ENCODE data around the gene MAPK11. TPM values are rescaled to one million over a fixed set of nuclear protein-coding genes. Genes with fewer than 3 reads are reported as not detected.
A peak's percentile ranks its signal among the peaks of the same experiment; 100 is the strongest.

MAPK11 gene
- total and polyA plus RNA-seq, 7 experiments from 2014 or later, result 0.13 to 22.9 (median 1.4) TPM

DNA sequence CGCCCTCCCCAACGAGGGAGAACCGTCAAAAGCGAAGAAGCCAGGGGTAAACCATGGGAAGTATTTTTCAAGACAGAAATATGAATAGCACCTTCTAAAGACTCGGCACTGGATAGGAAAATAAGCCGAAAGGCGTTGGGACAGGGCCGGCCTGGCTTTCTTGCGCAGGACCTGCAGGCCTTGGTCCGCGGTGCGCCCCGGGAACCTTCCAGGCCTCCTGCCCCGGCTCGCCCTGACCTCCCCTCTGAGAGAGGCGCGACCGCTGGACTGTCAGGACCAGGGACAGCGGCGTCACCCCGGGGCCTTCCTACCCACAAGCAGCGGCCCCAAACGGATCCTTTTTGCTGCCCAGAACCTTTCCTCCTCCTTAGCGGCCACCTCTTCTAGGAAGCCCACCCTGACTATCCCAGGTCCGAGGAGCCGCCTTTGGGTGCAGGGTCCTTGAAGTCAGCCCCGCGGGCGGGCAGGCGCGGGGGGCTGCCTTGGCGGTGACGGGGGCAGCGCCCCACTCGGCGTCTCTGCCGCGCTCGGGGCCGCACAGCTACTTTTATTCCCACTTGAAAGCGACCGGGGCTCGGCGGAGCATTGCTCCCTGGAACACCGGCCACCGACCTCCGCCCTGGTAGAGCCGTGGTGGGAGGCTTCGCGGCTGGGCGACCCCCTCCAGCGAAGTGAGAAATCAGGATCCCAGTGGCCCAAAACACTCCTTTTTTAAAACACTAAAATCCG lies 650 bp upstream of the MAPK11 start:
- Histone ChIP-seq H3K27ac (ENCODE audit: low read depth, low read length) (peak overlapping the region; percentile 23), H3K9me3 (ENCODE audit: control insufficient read depth in 2 of 3, low read length in 3 of 3) (no peaks in the 10 kb centered on the region), H3K27me3 (ENCODE audit: control insufficient read depth in 2 of 2, insufficient read depth in 2 of 2, low read length in 2 of 2) (no peaks in the 10 kb centered on the region), H3K4me3 (ENCODE audit: low read length) (peak overlapping the region; percentile 68), H3K4me1 (ENCODE audit: control insufficient read depth in 2 of 2, insufficient read depth in 2 of 2, low read length in 2 of 2) (peaks cover 3 to 18% of the 10 kb centered on the region in 2 donors), H3K36me3 (ENCODE audit: control insufficient read depth in 2 of 3, insufficient read depth in 3 of 3, low read length in 3 of 3) (no peaks in the 10 kb centered on the region)
- peak overlapping the region; percentile 56 to 82 (median 74) for H3K4me3 Mint-ChIP-seq
- intact Hi-C loops (cut with micrococcal nuclease), result loop anchor here (1.0 to 10.0 kb wide), 14 partner anchors 19 to 350 kb away; partner anchors contain the start of genes NCAPH2 (in 2 of the 2), CHKB (in 1 of the 2), DENND6B (in 1 of the 2) and HDAC10 (in 1 of the 2)
- peak; percentile 44 to 80 (median 67) for DNase-seq
- ChIA-PET CTCF (interaction anchor here (0.7 kb wide), 1 partner anchor 513 kb away, joined by 4 read pairs; no protein-coding TSS in a partner anchor), POLR2A (interaction anchor here (2.5 kb wide), 1 partner anchor 350 kb away, joined by 8 read pairs; no protein-coding TSS in a partner anchor)
- peak; percentile 72 for ATAC-seq
- H3K9me3 Mint-ChIP-seq, result no peaks in the 10 kb centered on the region
- peaks cover 0 to 16% (median 0%) of the 10 kb centered on the region in 5 donors for H3K27me3 Mint-ChIP-seq
- peak overlapping the region in 2 of 9 donors; percentile 33 to 48 for H3K27ac Mint-ChIP-seq
- peaks cover 5 to 20% (median 13%) of the 10 kb centered on the region in 7 donors for H3K4me1 Mint-ChIP-seq
- H3K36me3 Mint-ChIP-seq, result peaks cover 0 to 1% (median 0%) of the 10 kb centered on the region in 5 donors

DNA sequence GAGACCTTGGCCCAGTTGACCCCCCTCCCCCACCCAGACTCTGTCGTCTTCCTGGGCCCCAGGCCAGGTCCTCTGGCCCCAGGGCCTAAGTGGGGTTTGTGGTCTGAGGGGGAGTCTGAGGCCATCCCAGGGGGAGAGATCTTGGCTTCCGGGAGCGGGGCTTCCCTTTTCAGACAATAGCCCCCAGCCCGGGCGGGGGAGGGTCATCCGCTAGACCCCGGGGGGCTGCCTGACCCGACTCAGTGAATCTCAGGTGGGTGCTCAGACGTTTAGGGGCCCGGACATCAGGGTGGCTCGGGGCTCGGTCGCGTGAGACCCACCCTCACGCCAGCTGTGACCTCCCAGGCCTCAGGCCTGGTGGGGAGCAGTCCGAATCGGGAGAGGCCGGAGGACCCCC lies 609 bp downstream of the MAPK11 start:
- CTCF ChIA-PET, result interaction anchor here (0.6 to 1.1 kb wide), 2 partner anchors 13 to 404 kb away, joined by 3 read pairs; no protein-coding TSS in a partner anchor

DNA sequence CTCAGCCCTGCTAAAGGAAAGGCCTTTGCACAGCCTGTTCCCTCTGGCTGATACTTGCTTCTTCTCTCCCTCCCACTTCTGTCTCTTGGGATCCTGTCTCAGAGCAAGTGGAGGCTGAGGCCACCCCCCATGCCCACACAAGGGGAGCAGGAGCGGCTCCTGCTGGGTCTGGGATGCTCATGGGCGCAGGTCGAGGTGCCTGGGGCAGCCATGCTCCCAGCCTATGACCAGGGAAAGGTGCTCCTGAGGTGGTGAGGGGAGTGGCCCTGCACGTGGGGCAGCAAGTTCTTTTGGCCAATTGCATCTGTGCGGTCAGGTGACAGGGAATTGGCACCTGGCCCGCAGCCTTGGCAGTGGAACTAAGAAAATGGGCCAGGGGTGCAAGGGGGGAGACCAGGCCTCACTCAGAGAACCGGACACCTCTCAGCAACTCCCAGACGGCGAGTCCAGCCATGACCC lies 1.5 kb downstream of the MAPK11 start:
- ChIA-PET CTCF (interaction anchor here (1.1 kb wide), 1 partner anchor 13 kb away, joined by 3 read pairs; no protein-coding TSS in a partner anchor), POLR2A (no interaction called here)
- H3K9me3 Mint-ChIP-seq, result no peaks in the 10 kb centered on the region
- H3K27me3 Mint-ChIP-seq, result peaks cover 0 to 12% (median 5%) of the 10 kb centered on the region in 5 donors
- Histone ChIP-seq H3K27ac (ENCODE audit: low read depth, low read length) (no peak overlapping the region), H3K36me3 (ENCODE audit: control insufficient read depth in 2 of 3, insufficient read depth in 3 of 3, low read length in 3 of 3) (no peaks in the 10 kb centered on the region), H3K4me3 (ENCODE audit: low read length) (no peak overlapping the region), H3K9me3 (ENCODE audit: control insufficient read depth in 2 of 3, low read length in 3 of 3) (no peaks in the 10 kb centered on the region), H3K4me1 (ENCODE audit: control insufficient read depth in 2 of 2, insufficient read depth in 2 of 2, low read length in 2 of 2) (peaks cover 3 to 18% of the 10 kb centered on the region in 2 donors), H3K27me3 (ENCODE audit: control insufficient read depth in 2 of 2, insufficient read depth in 2 of 2, low read length in 2 of 2) (no peaks in the 10 kb centered on the region)
- no peak for DNase-seq
- H3K27ac Mint-ChIP-seq, result no peak overlapping the region
- no peak for ATAC-seq
- intact Hi-C loops (cut with micrococcal nuclease), result no loop called here
- H3K4me1 Mint-ChIP-seq, result peaks cover 0 to 17% (median 10%) of the 10 kb centered on the region in 7 donors
- peak overlapping the region in 7 of 10 donors; percentile 36 to 82 (median 59) for H3K4me3 Mint-ChIP-seq
- peaks cover 0 to 5% (median 0%) of the 10 kb centered on the region in 5 donors for H3K36me3 Mint-ChIP-seq

More for the DNA sequence above, 609 bp downstream of the MAPK11 start:
- Mint-ChIP-seq H3K36me3 (peaks cover 0 to 5% (median 0%) of the 10 kb centered on the region in 5 donors), H3K9me3 (no peaks in the 10 kb centered on the region), H3K4me1 (peaks cover 5 to 18% (median 13%) of the 10 kb centered on the region in 7 donors), H3K27me3 (peaks cover 0 to 16% (median 0%) of the 10 kb centered on the region in 5 donors), H3K27ac (peak overlapping the region in 1 of 9 donors; percentile 55), H3K4me3 (peak overlapping the region in 9 of 10 donors; percentile 17 to 82 (median 60))
- no peak overlapping the region for H3K27ac ChIP-seq (ENCODE audit: low read depth, low read length)
- ATAC-seq (no peak), DNase-seq (no peak)
- no peak overlapping the region for H3K4me3 ChIP-seq (ENCODE audit: low read length)
- no peaks in the 10 kb centered on the region for H3K27me3 ChIP-seq (ENCODE audit: control insufficient read depth in 2 of 2, insufficient read depth in 2 of 2, low read length in 2 of 2)
- H3K9me3 ChIP-seq (ENCODE audit: control insufficient read depth in 2 of 3, low read length in 3 of 3), result no peaks in the 10 kb centered on the region
- intact Hi-C loops (cut with micrococcal nuclease), result no loop called here
- peaks cover 3 to 18% of the 10 kb centered on the region in 2 donors for H3K4me1 ChIP-seq (ENCODE audit: control insufficient read depth in 2 of 2, insufficient read depth in 2 of 2, low read length in 2 of 2)
- H3K36me3 ChIP-seq (ENCODE audit: control insufficient read depth in 2 of 3, insufficient read depth in 3 of 3, low read length in 3 of 3), result no peaks in the 10 kb centered on the region
- POLR2A ChIA-PET, result no interaction called here

DNA sequence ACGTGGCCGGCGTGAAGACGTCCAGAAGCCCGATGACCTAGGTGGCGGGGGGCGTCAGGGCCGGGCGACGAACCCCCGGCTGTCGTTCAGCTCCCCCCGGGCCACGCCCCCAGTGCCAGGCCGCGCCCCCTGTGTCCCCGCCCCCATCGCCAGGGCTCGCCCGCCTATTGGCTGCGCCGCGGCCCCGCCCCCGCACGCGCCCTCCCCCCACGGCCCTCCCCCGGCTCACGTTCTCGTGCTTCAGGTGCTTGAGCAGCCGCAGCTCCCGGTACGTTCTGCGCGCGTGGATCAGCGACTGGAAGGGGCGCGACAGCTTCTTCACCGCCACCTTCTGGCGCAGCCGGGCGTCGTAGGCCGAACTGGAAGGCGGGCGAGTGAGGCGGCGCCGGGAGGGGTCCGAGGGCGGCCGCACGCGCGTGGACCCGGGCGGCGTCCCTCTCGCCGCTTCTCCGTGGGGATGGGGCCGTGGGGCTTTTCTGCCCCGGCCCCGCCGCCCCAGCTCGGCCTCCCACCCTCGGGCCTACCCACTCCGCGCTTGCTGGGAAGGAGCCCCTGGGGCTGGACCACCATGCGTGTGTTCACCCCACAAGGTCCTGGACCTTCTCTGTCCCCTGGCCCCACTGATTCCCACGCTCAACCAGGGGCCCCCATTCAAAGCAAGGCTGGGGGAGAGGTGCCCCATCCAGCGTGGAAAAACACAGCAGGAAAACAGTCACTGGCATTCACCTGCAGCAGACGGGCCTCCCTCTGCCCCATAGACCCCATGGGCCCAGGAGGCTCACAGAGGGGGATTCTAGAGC lies 2.4 kb downstream of the MAPK11 start:
- H3K4me3 Mint-ChIP-seq, result peak overlapping the region in 4 of 10 donors; percentile 36 to 82 (median 54)
- peaks cover 0 to 17% (median 9%) of the 10 kb centered on the region in 7 donors for H3K4me1 Mint-ChIP-seq
- no peaks in the 10 kb centered on the region for H3K9me3 Mint-ChIP-seq
- POLR2A ChIA-PET, result interaction anchor here (0.7 to 0.8 kb wide), 2 partner anchors 15 to 353 kb away, joined by 3 read pairs; no protein-coding TSS in a partner anchor
- H3K9me3 ChIP-seq (ENCODE audit: control insufficient read depth in 2 of 3, low read length in 3 of 3), result no peaks in the 10 kb centered on the region
- no peak overlapping the region for H3K4me3 ChIP-seq (ENCODE audit: low read length)
- no peak overlapping the region for H3K27ac Mint-ChIP-seq
- peaks cover 0 to 5% (median 0%) of the 10 kb centered on the region in 5 donors for H3K36me3 Mint-ChIP-seq
- H3K36me3 ChIP-seq (ENCODE audit: control insufficient read depth in 2 of 3, insufficient read depth in 3 of 3, low read length in 3 of 3), result no peaks in the 10 kb centered on the region
- ATAC-seq (peak; percentile 59), DNase-seq (peak in 7 of 9 donors; percentile 18 to 69 (median 39))
- intact Hi-C loops (cut with micrococcal nuclease), result no loop called here
- H3K27ac ChIP-seq (ENCODE audit: low read depth, low read length), result no peak overlapping the region
- peaks cover 0 to 14% (median 7%) of the 10 kb centered on the region in 5 donors for H3K27me3 Mint-ChIP-seq
- H3K27me3 ChIP-seq (ENCODE audit: control insufficient read depth in 2 of 2, insufficient read depth in 2 of 2, low read length in 2 of 2), result peaks cover 2 to 4% of the 10 kb centered on the region in 2 donors
- H3K4me1 ChIP-seq (ENCODE audit: control insufficient read depth in 2 of 2, insufficient read depth in 2 of 2, low read length in 2 of 2), result peaks cover 3 to 18% of the 10 kb centered on the region in 2 donors
- CTCF ChIA-PET, result interaction anchor here (0.6 kb wide), 1 partner anchor 60 kb away, joined by 3 read pairs; no protein-coding TSS in a partner anchor

DNA sequence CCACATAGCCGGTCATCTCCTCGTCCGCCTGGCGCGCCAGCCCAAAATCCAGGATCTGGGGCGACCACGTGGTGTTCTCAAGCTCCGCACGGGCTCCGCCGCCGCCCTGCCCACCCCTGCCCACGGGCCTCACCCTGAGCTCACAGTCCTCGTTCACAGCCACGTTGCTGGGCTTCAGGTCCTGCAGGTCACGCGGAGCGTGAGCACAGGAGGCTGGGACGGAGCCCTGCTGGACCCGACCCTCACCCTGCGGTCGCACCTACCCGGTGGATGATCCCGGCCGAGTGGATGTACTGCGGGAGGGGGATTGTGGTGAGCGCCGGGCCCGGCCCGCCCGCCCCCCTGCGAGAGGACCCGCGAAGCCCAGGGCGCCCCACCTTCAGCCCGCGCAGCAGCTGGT lies 3.2 kb downstream of the MAPK11 start:
- intact Hi-C loops (cut with micrococcal nuclease), result no loop called here
- no peak for DNase-seq
- Mint-ChIP-seq H3K9me3 (no peaks in the 10 kb centered on the region), H3K4me3 (peak overlapping the region in 1 of 10 donors; percentile 29), H3K27ac (no peak overlapping the region), H3K4me1 (peaks cover 0 to 22% (median 14%) of the 10 kb centered on the region in 7 donors), H3K27me3 (peaks cover 4 to 17% (median 15%) of the 10 kb centered on the region in 5 donors), H3K36me3 (peaks cover 0 to 5% (median 0%) of the 10 kb centered on the region in 5 donors)
- H3K36me3 ChIP-seq (ENCODE audit: control insufficient read depth in 2 of 3, insufficient read depth in 3 of 3, low read length in 3 of 3), result no peaks in the 10 kb centered on the region
- no peaks in the 10 kb centered on the region for H3K9me3 ChIP-seq (ENCODE audit: control insufficient read depth in 2 of 3, low read length in 3 of 3)
- H3K27ac ChIP-seq (ENCODE audit: low read depth, low read length), result no peak overlapping the region
- ATAC-seq, result no peak
- no peak overlapping the region for H3K4me3 ChIP-seq (ENCODE audit: low read length)
- H3K27me3 ChIP-seq (ENCODE audit: control insufficient read depth in 2 of 2, insufficient read depth in 2 of 2, low read length in 2 of 2), result peaks cover 4% of the 10 kb centered on the region in 2 donors
- H3K4me1 ChIP-seq (ENCODE audit: control insufficient read depth in 2 of 2, insufficient read depth in 2 of 2, low read length in 2 of 2), result peaks cover 3 to 18% of the 10 kb centered on the region in 2 donors
- ChIA-PET CTCF (interaction anchor here (0.6 kb wide), 1 partner anchor 59 kb away, joined by 3 read pairs; no protein-coding TSS in a partner anchor), POLR2A (interaction anchor here (0.7 kb wide), 1 partner anchor 14 kb away, joined by 3 read pairs; no protein-coding TSS in a partner anchor)

All from naive thymus-derived CD4-positive, alpha-beta T cell (primary cell).